ENCODE measurements around the gene FOLH1.
"Not testable (repeated sequence)": the region's sequence is repeated elsewhere in the genome, so short reads cannot be mapped to it uniquely, and the experiment has no call there.

The FOLH1 gene

GRCh38 chr11:49174691-49175366 lies 33.6 kb downstream of the FOLH1 start:
- not testable (repeated sequence) for DNase-seq; H3K27me3 ChIP-seq (ENCODE audit: control insufficient read depth in 1 of 2, insufficient read depth in 1 of 2, low read length in 2 of 2)
- no CpG with 5 or more reads among the region's 3 CpGs for WGBS

DNA sequence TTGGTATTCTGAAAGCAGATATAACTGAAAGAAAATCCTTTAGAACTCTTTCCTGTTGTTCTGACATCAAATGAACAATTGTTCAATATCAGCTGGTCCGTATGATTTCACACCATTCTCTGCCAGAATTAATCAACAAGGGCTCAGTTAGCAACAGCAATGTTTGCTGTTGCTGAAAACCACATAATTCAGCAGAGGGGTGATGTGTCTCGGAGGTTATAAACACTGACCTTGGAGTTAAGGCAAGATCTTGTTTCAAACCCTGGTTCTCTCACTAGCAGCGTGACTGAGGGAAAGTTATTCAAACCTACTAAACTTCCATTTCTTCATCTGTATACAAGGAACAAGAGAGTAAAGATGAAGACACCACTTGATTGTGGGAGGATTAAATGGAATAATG lies 36.8 kb downstream of the FOLH1 start:
- DNase-seq; H2BK120ac ChIP-seq (ENCODE audit: low read depth, low read length); H3K4me3 ChIP-seq (ENCODE audit: insufficient read depth in 1 of 2, low read depth in 1 of 2, low read length in 2 of 2); H4K91ac ChIP-seq (ENCODE audit: low read length); H3K9me3 ChIP-seq (ENCODE audit: control insufficient read depth, low read length); H2AK5ac ChIP-seq (ENCODE audit: low read length, severe bottlenecking); H3K79me1 ChIP-seq (replicated peaks; ENCODE audit: low read length, poor library complexity, severe bottlenecking); H3K27me3 ChIP-seq (ENCODE audit: control insufficient read depth in 1 of 2, insufficient read depth in 1 of 2, low read length in 2 of 2); H3K36me3 ChIP-seq (ENCODE audit: control insufficient read depth in 1 of 2, insufficient read depth in 2 of 2, low read depth in 1 of 2, low read length in 2 of 2); H2BK12ac ChIP-seq (ENCODE audit: low read length in 2 of 2); H4K8ac ChIP-seq (ENCODE audit: low read length); H3K14ac ChIP-seq (ENCODE audit: low read length in 2 of 2); H3K4me2 ChIP-seq (ENCODE audit: low read length, poor library complexity, severe bottlenecking); H3K4me1 ChIP-seq (ENCODE audit: control insufficient read depth, insufficient read depth, low read depth, low read length); H3K9ac ChIP-seq (ENCODE audit: low read length); H3K4ac ChIP-seq (ENCODE audit: low read depth in 1 of 2, low read length in 2 of 2); H2BK5ac ChIP-seq (ENCODE audit: low read depth, low read length, poor library complexity, severe bottlenecking); H2BK15ac ChIP-seq (ENCODE audit: low read depth, poor library complexity, severe bottlenecking); H3K23ac ChIP-seq (ENCODE audit: low read length in 2 of 2); H3K27ac ChIP-seq (ENCODE audit: low read length, poor library complexity, severe bottlenecking); H3K18ac ChIP-seq (ENCODE audit: low read depth in 1 of 2, low read length in 2 of 2); H2AFZ ChIP-seq (ENCODE audit: low read depth, low read length): not testable (repeated sequence)
- 33% methylated on average over 1 of the region's 3 CpGs for WGBS

More at GRCh38 chr11:49174691-49175366, 33.6 kb downstream of the FOLH1 start:
- H4K91ac ChIP-seq (ENCODE audit: low read length); H4K8ac ChIP-seq (ENCODE audit: low read length); H3K79me1 ChIP-seq (replicated peaks; ENCODE audit: low read length, poor library complexity, severe bottlenecking); H2AFZ ChIP-seq (ENCODE audit: low read depth, low read length); H3K36me3 ChIP-seq (ENCODE audit: control insufficient read depth in 1 of 2, insufficient read depth in 2 of 2, low read depth in 1 of 2, low read length in 2 of 2); H3K27ac ChIP-seq (ENCODE audit: low read length, poor library complexity, severe bottlenecking); H3K4me2 ChIP-seq (ENCODE audit: low read length, poor library complexity, severe bottlenecking); H3K4me1 ChIP-seq (ENCODE audit: control insufficient read depth, insufficient read depth, low read depth, low read length); H2BK120ac ChIP-seq (ENCODE audit: low read depth, low read length); H3K14ac ChIP-seq (ENCODE audit: low read length in 2 of 2); H2BK15ac ChIP-seq (ENCODE audit: low read depth, poor library complexity, severe bottlenecking); H3K4ac ChIP-seq (ENCODE audit: low read depth in 1 of 2, low read length in 2 of 2); H2BK5ac ChIP-seq (ENCODE audit: low read depth, low read length, poor library complexity, severe bottlenecking); H3K23ac ChIP-seq (ENCODE audit: low read length in 2 of 2); H2AK5ac ChIP-seq (ENCODE audit: low read length, severe bottlenecking); H3K9ac ChIP-seq (ENCODE audit: low read length); H3K18ac ChIP-seq (ENCODE audit: low read depth in 1 of 2, low read length in 2 of 2); H3K9me3 ChIP-seq (ENCODE audit: control insufficient read depth, low read length); H2BK12ac ChIP-seq (ENCODE audit: low read length in 2 of 2); H3K4me3 ChIP-seq (ENCODE audit: insufficient read depth in 1 of 2, low read depth in 1 of 2, low read length in 2 of 2): not testable (repeated sequence)

- H2AK5ac ChIP-seq (ENCODE audit: low read length, severe bottlenecking); H2BK12ac ChIP-seq (ENCODE audit: low read length in 2 of 2); H3K36me3 ChIP-seq (ENCODE audit: control insufficient read depth in 1 of 2, insufficient read depth in 2 of 2, low read depth in 1 of 2, low read length in 2 of 2); H3K27me3 ChIP-seq (ENCODE audit: control insufficient read depth in 1 of 2, insufficient read depth in 1 of 2, low read length in 2 of 2); DNase-seq; H2AFZ ChIP-seq (ENCODE audit: low read depth, low read length); H2BK120ac ChIP-seq (ENCODE audit: low read depth, low read length); H3K79me1 ChIP-seq (replicated peaks; ENCODE audit: low read length, poor library complexity, severe bottlenecking); H4K91ac ChIP-seq (ENCODE audit: low read length); H3K9me3 ChIP-seq (ENCODE audit: control insufficient read depth, low read length); H3K9ac ChIP-seq (ENCODE audit: low read length); H2BK15ac ChIP-seq (ENCODE audit: low read depth, poor library complexity, severe bottlenecking); H3K4me1 ChIP-seq (ENCODE audit: control insufficient read depth, insufficient read depth, low read depth, low read length); H2BK5ac ChIP-seq (ENCODE audit: low read depth, low read length, poor library complexity, severe bottlenecking); H3K27ac ChIP-seq (ENCODE audit: low read length, poor library complexity, severe bottlenecking); H3K4ac ChIP-seq (ENCODE audit: low read depth in 1 of 2, low read length in 2 of 2); H3K4me3 ChIP-seq (ENCODE audit: insufficient read depth in 1 of 2, low read depth in 1 of 2, low read length in 2 of 2); H3K14ac ChIP-seq (ENCODE audit: low read length in 2 of 2); H3K18ac ChIP-seq (ENCODE audit: low read depth in 1 of 2, low read length in 2 of 2); H4K8ac ChIP-seq (ENCODE audit: low read length); H3K23ac ChIP-seq (ENCODE audit: low read length in 2 of 2); H3K4me2 ChIP-seq (ENCODE audit: low read length, poor library complexity, severe bottlenecking): not testable (repeated sequence)
- WGBS = no CpG with 5 or more reads among the region's 3 CpGs
Observed at GRCh38 chr11:49169579-49169978, 38.8 kb downstream of the FOLH1 start.

GRCh38 chr11:49168992-49169391 lies 39.4 kb downstream of the FOLH1 start:
- H3K9me3 ChIP-seq (ENCODE audit: control insufficient read depth, low read length); H3K79me1 ChIP-seq (replicated peaks; ENCODE audit: low read length, poor library complexity, severe bottlenecking); H3K4me1 ChIP-seq (ENCODE audit: control insufficient read depth, insufficient read depth, low read depth, low read length); H3K4ac ChIP-seq (ENCODE audit: low read depth in 1 of 2, low read length in 2 of 2); H2AFZ ChIP-seq (ENCODE audit: low read depth, low read length); H3K23ac ChIP-seq (ENCODE audit: low read length in 2 of 2); H4K8ac ChIP-seq (ENCODE audit: low read length); H2BK12ac ChIP-seq (ENCODE audit: low read length in 2 of 2); DNase-seq; H3K18ac ChIP-seq (ENCODE audit: low read depth in 1 of 2, low read length in 2 of 2); H3K9ac ChIP-seq (ENCODE audit: low read length); H3K14ac ChIP-seq (ENCODE audit: low read length in 2 of 2); H3K27ac ChIP-seq (ENCODE audit: low read length, poor library complexity, severe bottlenecking); H3K27me3 ChIP-seq (ENCODE audit: control insufficient read depth in 1 of 2, insufficient read depth in 1 of 2, low read length in 2 of 2); H3K4me3 ChIP-seq (ENCODE audit: insufficient read depth in 1 of 2, low read depth in 1 of 2, low read length in 2 of 2); H2BK15ac ChIP-seq (ENCODE audit: low read depth, poor library complexity, severe bottlenecking); H4K91ac ChIP-seq (ENCODE audit: low read length); H3K36me3 ChIP-seq (ENCODE audit: control insufficient read depth in 1 of 2, insufficient read depth in 2 of 2, low read depth in 1 of 2, low read length in 2 of 2); H2AK5ac ChIP-seq (ENCODE audit: low read length, severe bottlenecking); H2BK120ac ChIP-seq (ENCODE audit: low read depth, low read length); H2BK5ac ChIP-seq (ENCODE audit: low read depth, low read length, poor library complexity, severe bottlenecking); H3K4me2 ChIP-seq (ENCODE audit: low read length, poor library complexity, severe bottlenecking): not testable (repeated sequence)
- no CpG with 5 or more reads among the region's 4 CpGs for WGBS
